Fibroblast of mammary gland (primary cell): ENCODE measurements around the gene SLC26A8.
A peak's percentile ranks its signal among the peaks of the same experiment; 100 is the strongest.

ENCODE experiments used
- DNase-seq: peaks from one replicate; pipeline ENCODE4 v3.0.0-alpha.2; 2010; ENCODE audit warnings: low read depth
- H3K4me3 ChIP-seq: 2 replicates; pipeline ENCODE4 v1.5.1; 2011; ENCODE audit warnings: low read depth, mild to moderate bottlenecking, low read length, moderate library complexity; ENCODE audit not compliant: control insufficient read depth
- TF ChIP-seq, protein P1 (sequence below): conservative IDR thresholded peaks from 2 replicates; pipeline ENCODE4 v1.5.1; 2011; ENCODE audit warnings: low read depth, low read length, inconsistent platforms; ENCODE audit not compliant: control insufficient read depth, insufficient read depth

The SLC26A8 gene

DNA sequence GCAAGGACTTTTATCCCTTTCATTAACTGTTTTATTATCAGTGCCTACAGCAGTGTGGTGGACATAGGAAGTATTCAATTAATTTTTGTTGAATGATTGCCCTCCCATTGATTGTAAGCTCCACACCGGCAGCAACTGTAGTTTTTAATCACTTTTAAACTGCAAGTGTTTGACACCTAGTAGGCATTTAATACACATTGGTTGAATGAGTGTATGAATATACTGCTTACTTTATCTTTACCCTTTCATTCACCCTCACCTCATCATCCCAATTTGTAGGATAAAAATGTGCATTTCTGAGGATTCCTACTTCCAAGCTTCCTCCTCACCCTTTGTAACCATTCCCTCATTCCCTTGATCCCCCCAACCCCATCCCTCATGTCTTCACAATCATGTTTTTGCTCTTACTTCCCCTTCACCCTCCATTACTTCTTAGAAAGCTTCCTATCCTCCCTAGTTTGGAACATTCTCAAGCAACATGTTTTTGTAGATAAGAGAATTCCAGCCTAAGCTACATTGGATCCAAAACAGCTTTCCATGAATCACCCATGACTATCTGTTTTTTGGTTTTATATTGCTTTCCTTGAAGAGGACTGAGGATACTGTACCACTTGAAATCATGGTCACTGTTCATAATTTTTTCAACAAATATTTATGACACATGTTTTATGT lies 955 bp upstream of the SLC26A8 start:
- no peak overlapping the region for H3K4me3 ChIP-seq
- TF ChIP-seq, protein P1, sequence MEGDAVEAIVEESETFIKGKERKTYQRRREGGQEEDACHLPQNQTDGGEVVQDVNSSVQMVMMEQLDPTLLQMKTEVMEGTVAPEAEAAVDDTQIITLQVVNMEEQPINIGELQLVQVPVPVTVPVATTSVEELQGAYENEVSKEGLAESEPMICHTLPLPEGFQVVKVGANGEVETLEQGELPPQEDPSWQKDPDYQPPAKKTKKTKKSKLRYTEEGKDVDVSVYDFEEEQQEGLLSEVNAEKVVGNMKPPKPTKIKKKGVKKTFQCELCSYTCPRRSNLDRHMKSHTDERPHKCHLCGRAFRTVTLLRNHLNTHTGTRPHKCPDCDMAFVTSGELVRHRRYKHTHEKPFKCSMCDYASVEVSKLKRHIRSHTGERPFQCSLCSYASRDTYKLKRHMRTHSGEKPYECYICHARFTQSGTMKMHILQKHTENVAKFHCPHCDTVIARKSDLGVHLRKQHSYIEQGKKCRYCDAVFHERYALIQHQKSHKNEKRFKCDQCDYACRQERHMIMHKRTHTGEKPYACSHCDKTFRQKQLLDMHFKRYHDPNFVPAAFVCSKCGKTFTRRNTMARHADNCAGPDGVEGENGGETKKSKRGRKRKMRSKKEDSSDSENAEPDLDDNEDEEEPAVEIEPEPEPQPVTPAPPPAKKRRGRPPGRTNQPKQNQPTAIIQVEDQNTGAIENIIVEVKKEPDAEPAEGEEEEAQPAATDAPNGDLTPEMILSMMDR, result no peak
- peak; percentile 47 for DNase-seq

- H3K4me3 ChIP-seq, result no peak overlapping the region
- TF ChIP-seq, protein P1, result no peak
- DNase-seq, result no peak
Measured at GRCh38 chr6:36020154-36020553, 4.3 kb downstream of the SLC26A8 start.

GRCh38 chr6:36019167-36019566 lies 5.3 kb downstream of the SLC26A8 start:
- TF ChIP-seq, protein P1, result no peak
- H3K4me3 ChIP-seq, result no peak overlapping the region
- DNase-seq, result no peak

DNA sequence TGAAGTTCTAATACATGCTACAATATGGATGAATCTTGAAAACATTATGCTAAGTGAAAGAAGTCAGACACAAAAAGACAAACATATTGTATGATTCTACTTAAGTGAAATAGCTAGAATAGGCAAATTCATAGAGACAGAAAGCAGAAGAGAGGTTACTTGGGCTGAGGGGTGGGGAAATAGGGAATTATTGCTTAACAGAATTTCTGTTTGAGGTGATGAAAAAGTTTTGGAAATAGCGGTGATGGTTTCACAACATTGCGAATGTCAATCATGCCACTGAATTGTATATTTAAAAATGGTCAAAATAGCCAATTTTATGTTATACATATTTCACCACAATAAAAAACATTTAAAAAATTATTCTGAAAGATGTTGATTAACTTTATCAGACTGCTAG lies 6.1 kb downstream of the SLC26A8 start:
- H3K4me3 ChIP-seq, result no peak overlapping the region

GRCh38 chr6:36015666-36016065 lies 8.8 kb downstream of the SLC26A8 start:
- DNase-seq, result no peak
- TF ChIP-seq, protein P1, result no peak
- H3K4me3 ChIP-seq, result no peak overlapping the region

More for the DNA sequence above, 6.1 kb downstream of the SLC26A8 start:
- TF ChIP-seq, protein P1, result no peak
- DNase-seq, result no peak

GRCh38 chr6:36000451-36000850 lies 24.0 kb downstream of the SLC26A8 start:
- DNase-seq, result no peak
- H3K4me3 ChIP-seq, result no peak overlapping the region
- TF ChIP-seq, protein P1, result no peak
